ENCODE measurements around the gene MYH14.
"Not testable (repeated sequence)": the region's sequence is repeated elsewhere in the genome, so short reads cannot be mapped to it uniquely, and the experiment has no call there.

Gene MYH14

DNA sequence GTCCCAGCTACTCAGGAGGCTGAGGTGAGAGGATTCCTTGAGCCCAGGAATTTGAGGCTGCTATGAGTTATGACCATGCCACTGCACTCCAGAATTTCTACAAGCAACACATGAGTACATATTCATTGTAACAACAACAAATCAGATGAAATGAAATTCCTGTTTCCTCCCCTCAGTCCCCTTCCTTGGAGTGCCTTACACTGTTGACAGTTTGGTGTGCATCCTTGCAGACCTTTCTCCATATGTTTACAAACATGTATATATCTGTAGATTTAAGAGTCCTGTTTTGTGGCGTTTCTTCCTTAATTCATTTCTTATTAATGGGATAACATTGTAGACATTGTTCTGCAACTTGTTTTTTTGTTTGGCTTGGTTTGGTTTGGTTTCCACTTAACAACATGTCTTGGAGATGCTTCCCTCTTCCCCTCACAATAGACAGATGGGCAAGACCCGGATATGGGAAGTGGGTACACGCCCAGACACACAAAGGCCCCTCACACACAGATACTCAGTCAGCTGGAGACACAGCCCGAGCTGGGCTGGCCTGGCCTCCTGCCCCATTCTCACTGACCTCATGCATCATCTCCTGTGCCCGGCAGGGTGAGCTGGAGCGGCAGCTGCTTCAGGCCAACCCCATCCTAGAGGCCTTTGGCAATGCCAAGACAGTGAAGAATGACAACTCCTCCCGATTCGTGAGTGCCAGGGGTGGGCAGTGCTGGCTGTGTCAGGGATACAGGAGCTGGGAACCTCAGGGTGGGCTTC is 21.7 kb downstream of the MYH14 start:
- DNase-seq (ENCODE audit: low read depth in 3 of 3) = no peak

DNA sequence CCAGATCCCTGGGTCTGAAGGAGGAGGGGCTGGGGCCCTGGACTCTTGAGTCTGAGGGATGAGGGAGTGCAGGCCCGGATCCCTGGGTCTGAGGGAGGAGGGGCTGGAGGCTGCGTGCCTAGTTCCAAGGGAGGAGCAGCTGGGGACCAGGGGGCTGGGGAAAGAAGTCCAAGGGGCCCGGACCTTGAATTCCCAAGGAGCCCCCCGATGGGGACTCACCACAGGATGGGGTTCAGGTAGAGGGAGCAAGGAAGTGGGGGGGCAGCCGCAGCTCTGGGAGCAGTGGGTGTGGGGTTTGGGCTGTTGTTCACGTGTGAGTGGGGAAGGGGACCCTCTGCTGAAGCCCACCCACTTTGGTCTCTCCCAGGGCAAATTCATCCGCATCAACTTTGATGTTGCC is 23.1 kb downstream of the MYH14 start:
- no peak for DNase-seq (ENCODE audit: low read depth in 3 of 3)

DNA sequence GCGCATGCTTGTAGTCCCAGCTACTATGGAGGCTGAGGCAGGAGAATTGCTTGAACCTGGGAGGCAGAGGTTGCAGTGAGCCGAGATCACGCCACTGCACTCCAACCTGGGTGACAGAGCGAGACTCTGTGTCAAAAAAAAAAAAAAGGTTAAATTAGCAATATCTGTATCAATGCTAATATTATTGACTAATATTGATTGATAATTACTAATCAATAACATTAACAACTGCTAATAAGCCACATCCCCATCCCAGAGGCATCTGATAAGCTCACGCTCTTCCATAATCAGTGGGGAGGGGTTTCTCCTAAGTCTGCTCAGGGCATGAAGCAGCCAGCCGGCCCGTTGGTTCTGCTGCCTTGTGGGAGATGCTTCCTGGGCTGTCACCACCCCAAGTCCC is 24.7 kb downstream of the MYH14 start:
- DNase-seq (ENCODE audit: low read depth in 3 of 3) = not testable (repeated sequence)

- DNase-seq (ENCODE audit: low read depth in 3 of 3) = no peak
Observed at GRCh38 chr19:50230379-50231351, 27.2 kb downstream of the MYH14 start.

GRCh38 chr19:50231417-50231816 is 28.0 kb downstream of the MYH14 start:
- DNase-seq (ENCODE audit: low read depth in 3 of 3) = not testable (repeated sequence)

GRCh38 chr19:50231821-50232220 is 28.4 kb downstream of the MYH14 start:
- DNase-seq (ENCODE audit: low read depth in 3 of 3) = no peak

DNA sequence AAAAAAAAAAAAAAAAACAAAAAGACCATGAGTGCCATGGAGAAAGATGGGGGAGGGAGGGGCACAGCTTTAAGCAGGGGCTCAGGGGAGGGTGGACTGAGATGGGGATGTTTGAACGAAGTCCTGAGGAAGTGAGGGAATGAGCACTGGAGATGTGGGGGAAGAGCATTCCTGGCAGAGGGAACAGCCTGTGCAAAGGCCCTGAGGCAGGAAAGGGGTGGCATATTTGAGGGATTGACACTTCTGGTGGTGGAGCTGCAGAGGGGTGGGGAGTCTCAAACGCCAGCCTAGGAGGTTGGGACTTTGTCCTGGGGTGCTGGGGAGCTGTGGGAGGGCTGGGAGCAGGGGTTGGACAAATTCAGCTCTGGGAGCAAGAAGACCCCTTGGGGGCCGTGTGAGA is 29.2 kb downstream of the MYH14 start:
- no peak for DNase-seq (ENCODE audit: low read depth in 3 of 3)

GRCh38 chr19:50233308-50233910 is 30.0 kb downstream of the MYH14 start:
- no peak for DNase-seq (ENCODE audit: low read depth in 3 of 3)

DNA sequence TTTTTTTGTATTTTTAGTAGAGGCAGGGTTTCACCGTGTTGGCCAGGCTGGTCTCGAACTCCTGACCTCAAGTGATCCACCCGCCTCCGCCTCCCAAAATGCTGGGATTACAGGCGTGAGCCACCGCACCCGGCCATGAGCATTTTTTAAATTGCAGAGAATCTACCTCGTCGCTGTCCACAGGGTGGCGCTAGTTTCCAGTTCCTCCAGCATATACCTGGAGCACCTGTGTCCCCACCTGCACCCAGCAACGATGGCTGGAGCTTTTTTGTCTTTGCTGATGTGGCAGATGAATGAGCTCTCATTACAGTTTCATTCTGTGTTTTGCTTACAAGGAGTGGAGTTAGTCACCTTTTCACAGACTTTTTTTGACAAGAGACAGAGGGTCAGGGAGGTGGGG is 34.1 kb downstream of the MYH14 start:
- not testable (repeated sequence) for DNase-seq (ENCODE audit: low read depth in 3 of 3)

GRCh38 chr19:50238043-50238442 is 34.6 kb downstream of the MYH14 start:
- no peak for DNase-seq (ENCODE audit: low read depth in 3 of 3)

DNA sequence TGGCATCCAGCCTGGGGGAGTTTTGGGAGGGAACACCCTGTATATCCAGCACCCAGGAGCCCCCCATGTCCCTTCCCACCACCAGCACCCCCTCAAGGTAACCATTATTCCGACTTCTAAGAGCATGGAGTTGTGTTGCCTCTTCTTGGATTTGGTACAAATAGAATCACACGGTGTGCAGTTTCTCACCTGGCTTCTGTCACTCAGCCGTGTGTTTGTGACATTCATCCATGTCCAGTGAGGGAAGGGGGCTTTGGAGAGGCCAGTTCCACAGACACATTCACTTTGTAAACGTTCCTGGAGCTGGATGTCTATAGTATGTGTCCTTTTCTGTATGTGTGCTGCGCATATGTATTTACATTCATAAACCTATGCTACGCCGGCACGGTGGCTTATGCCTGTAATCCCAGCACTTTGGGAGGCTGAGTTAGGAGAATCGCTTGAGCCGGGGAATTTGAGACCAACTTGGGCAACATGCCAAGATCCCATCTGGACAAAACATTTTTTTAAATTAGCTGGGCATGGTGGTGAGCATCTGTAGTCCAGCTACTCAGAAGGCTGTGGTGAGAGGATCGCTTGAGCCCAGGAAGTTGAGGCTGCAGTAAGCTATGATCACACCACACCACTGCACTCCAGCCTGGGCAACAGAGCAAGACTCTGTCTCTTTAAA is 36.6 kb downstream of the MYH14 start:
- DNase-seq (ENCODE audit: low read depth in 3 of 3) = no peak

GRCh38 chr19:50242581-50242980 is 39.2 kb downstream of the MYH14 start:
- no peak for DNase-seq (ENCODE audit: low read depth in 3 of 3)

DNA sequence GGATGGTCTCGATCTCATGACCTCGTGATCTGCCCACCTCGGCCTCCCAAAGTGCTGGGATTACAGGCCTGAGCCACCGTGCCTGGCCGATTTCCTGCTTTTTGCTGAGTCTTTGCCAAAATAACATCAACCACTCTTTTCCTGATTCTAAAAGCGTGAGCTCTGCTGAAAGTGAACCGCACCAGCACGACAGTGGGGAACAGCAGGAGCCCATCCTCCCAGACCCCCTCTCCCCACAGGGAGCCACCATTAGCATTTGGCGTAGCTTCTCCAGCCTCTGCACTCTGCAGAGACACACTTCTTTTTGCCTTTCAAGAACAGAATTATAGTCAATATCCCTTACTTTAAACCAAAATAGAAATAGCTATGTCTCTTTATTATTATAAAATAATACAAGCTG is 41.3 kb downstream of the MYH14 start:
- DNase-seq (ENCODE audit: low read depth in 3 of 3) = no peak

DNA sequence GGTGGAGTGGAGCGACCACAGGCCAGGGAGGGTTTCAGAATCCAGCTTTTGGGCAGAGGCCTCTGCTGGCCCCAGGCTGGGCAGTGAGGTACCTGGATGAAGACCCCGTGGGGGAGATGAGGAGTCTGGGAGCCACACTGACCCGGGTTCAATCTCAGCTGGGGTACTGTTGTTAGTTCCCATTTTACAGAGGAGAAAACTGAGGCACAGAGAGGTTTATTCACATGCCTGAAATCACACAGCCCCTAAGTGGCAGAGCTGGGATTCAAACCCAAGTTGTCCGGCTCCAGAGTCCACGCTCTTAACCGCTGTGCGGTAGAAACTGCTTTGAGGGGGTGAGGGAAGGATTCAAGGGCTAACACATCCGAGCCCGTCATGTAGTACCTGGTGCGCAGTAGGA is 45.0 kb downstream of the MYH14 start:
- no peak for DNase-seq (ENCODE audit: low read depth in 3 of 3)

- DNase-seq (ENCODE audit: low read depth in 3 of 3) = no peak
Observed at GRCh38 chr19:50248826-50249225, 45.4 kb downstream of the MYH14 start.

GRCh38 chr19:50249636-50250035 is 46.2 kb downstream of the MYH14 start:
- DNase-seq (ENCODE audit: low read depth in 3 of 3) = no peak

- no peak for DNase-seq (ENCODE audit: low read depth in 3 of 3)
Observed at GRCh38 chr19:50250450-50251136, 47.2 kb downstream of the MYH14 start.

DNA sequence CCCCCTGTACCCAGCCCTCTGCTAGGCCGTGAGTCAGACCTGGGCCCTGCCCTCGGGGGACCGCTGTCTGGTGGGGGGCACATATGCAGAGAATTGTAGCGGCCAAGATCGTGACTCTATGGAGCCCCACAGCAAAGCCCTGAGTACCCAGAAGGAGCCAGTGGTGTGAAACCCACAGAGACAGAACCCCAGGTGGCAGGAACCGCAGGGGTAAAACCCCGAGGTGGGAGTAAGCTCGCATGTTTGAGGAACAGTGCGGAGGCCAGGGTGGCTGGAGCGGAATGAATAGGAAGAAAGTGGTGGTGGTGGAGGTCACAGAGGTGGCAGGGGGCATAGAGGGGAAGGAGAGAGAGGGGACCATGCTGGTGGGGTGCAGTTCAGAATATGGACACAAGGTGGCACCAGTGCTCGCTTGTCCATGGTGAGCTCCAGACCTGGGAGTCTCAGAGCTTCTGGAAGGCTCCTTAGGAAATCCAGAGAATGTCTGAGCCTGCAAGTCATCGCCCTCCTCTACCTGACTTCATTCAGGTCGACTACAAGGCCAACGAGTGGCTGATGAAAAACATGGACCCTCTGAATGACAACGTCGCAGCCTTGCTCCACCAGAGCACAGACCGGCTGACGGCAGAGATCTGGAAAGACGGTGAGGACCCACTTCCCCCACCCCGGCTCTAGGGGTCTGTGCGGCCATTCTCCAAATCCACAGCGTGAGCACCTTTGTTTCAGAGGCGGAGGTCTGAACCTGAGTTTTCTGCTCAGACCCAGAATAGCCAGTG is 48.9 kb downstream of the MYH14 start:
- peak in 1 of 3 experiments; percentile 19 for DNase-seq (ENCODE audit: low read depth in 3 of 3)

- DNase-seq (ENCODE audit: low read depth in 3 of 3) = no peak
Observed at GRCh38 chr19:50252887-50253268, 49.5 kb downstream of the MYH14 start.

DNA sequence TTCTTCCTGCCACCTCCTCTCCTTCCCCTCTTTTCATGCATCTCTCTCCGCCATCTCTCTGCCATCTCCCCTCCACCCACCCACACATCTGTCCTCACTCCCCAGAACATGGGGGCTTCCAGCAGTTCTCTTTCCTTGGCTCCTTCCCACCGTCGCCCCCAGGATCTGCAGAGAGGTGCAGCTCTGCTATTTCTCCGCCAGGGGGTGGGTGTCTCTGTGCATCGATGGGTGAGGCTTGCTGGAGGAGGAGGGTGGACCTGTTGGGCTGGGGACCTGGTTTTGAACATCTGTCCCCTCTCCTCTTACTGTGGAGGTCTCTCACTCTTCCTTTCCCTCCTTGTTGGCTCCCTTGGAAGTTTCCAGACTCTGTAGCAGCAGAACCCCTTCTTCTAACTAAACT is 51.7 kb downstream of the MYH14 start:
- DNase-seq (ENCODE audit: low read depth in 3 of 3) = no peak

- no peak for DNase-seq (ENCODE audit: low read depth in 3 of 3)
Observed at GRCh38 chr19:50257141-50257540, 53.7 kb downstream of the MYH14 start.
